Spleen (tissue), 11 donors: Measurements from ENCODE around the gene LRRC75A. TPM values are rescaled to one million over a fixed set of nuclear protein-coding genes. Genes with fewer than 3 reads are reported as not detected.
A peak's percentile ranks its signal among the peaks of the same experiment; 100 is the strongest.

Experiments used
- DNase-seq: peaks from one replicate; pipeline ENCODE4 v3.0.0-alpha.2; 2020
- H3K27ac ChIP-seq, 8 donors: fragments of 200-600 bp; sonication (generic) in 7 of 8; 1 replicate in 4 of 8; 2 replicates in 4 of 8; pipeline versions ENCODE4 v1.5.0 to v1.8.0; 2016 to 2021; ENCODE audit warnings: inconsistent platforms in 4 of 8, mild to moderate bottlenecking in 4 of 8, moderate library complexity in 1 of 8
- H3K27me3 ChIP-seq, 7 donors: fragments of 200-600 bp; sonication (generic) in 6 of 7; replicated peaks in 1 of 7; 1 replicate in 4 of 7; 2 replicates in 3 of 7; pipeline versions ENCODE4 v1.5.0 to v1.8.0; 2016 to 2021; ENCODE audit warnings: inconsistent platforms in 3 of 7, mild to moderate bottlenecking in 1 of 7
- H3K36me3 ChIP-seq, 6 donors: fragments of 200-600 bp; sonication (generic) in 5 of 6; 1 replicate in 4 of 6; 2 replicates in 2 of 6; pipeline versions ENCODE4 v1.5.0 to v1.8.0; 2016 to 2021; ENCODE audit warnings: inconsistent platforms in 2 of 6
- H3K4me1 ChIP-seq, 6 donors: fragments of 200-600 bp; sonication (generic) in 5 of 6; 1 replicate in 3 of 6; 2 replicates in 3 of 6; pipeline versions ENCODE4 v1.5.0 to v1.8.0; 2016 to 2021; ENCODE audit warnings: inconsistent platforms in 3 of 6
- H3K4me3 ChIP-seq, 8 donors: fragments of 200-600 bp; sonication (generic) in 7 of 8; 1 replicate in 4 of 8; 2 replicates in 4 of 8; pipeline versions ENCODE4 v1.5.0 to v1.8.0; 2016 to 2021; ENCODE audit warnings: inconsistent platforms in 4 of 8, mild to moderate bottlenecking in 4 of 8, moderate library complexity in 2 of 8
- H3K9me3 ChIP-seq, 8 donors: fragments of 200-600 bp; sonication (generic) in 7 of 8; 1 replicate in 4 of 8; 2 replicates in 4 of 8; pipeline versions ENCODE4 v1.5.0 to v1.8.0; 2016 to 2021; ENCODE audit warnings: inconsistent platforms in 4 of 8
- POLR2A ChIP-seq, 3 donors: fragments of 450-650 bp; IDR thresholded peaks; one replicate each; pipeline ENCODE4 v1.5.1; 2017; ENCODE audit warnings: antibody characterized with exemption in 3 of 3, mild to moderate bottlenecking in 1 of 3
- POLR2AphosphoS5 ChIP-seq, 3 donors: sonication (generic); formaldehyde crosslinking; IDR thresholded peaks; one replicate each; pipeline ENCODE4 v1.5.1; 2017; ENCODE audit warnings: antibody characterized with exemption in 3 of 3
- WGBS, 5 donors: extraction: QIAGEN DNeasy Blood & Tissue Kit in 3 of 5; methylation state at CpG; one replicate each; pipeline versions ENCODE4 v1.1.5 to v1.1.7; 2013 to 2018; 5-methylcytosine and 5-hydroxymethylcytosine counted together
- intact Hi-C: fragments of 100-400 bp; cut with DNase I; formaldehyde crosslinking; loops from one replicate; pipeline ENCODE4 v1.15.0; 2023; ENCODE audit warnings: low total_unique reads
- polyA plus RNA-seq, 3 donors: library from polyadenylated mRNA; stranded (reverse); fragments of 200-250 nt; gene quantifications; one replicate each; pipeline ENCODE4 v1.2.1, GENCODE V29; 2013
- total RNA-seq, 7 donors: library from RNA; depleted of rRNA in 3 of 7; stranded (reverse); fragments of >200 nt in 3 of 7; fragmentation: NEBNext Ultra II Directional in 4 of 7; extraction: Animal tissue kit (Norgen Biotek cat#: 25700) in 4 of 7; gene quantifications; one replicate each; pipeline versions ENCODE4 v1.1.0 to v1.2.1, GENCODE V29; 2016 to 2021
- TF ChIP-seq, protein P1 (sequence below), 11 experiments: fragments of 200-600 bp in 7 of 11; fragments of 450-650 bp in 4 of 11; sonication (generic) in 4 of 11; IDR thresholded peaks in 8 of 11; conservative IDR thresholded peaks in 3 of 11; 1 replicate in 7 of 11; 2 replicates in 4 of 11; pipeline versions ENCODE4 v1.4.0 to v1.8.0; 2016 to 2021; ENCODE audit warnings: antibody characterized with exemption in 11 of 11, inconsistent platforms in 4 of 11, mild to moderate bottlenecking in 1 of 11
- donor health status: healthy with polysubstance abuse.
- donor health status: DM: no; HTN: no; CAD: no; lungs with moderate emphysema.
- donor health status: DM: no; HTN: no; CAD: no.
- donor health status: Bipolar disorder and iron deficiency.
- donor health status: healthy.
- donor health status: DM: no; HTN: no; CAD: no.
- donor health status: DM: yes; HTN: yes; CAD: no.

LRRC75A gene
- total and polyA plus RNA-seq, 10 donors, result 4.2 to 26.4 (median 19.3) TPM

DNA sequence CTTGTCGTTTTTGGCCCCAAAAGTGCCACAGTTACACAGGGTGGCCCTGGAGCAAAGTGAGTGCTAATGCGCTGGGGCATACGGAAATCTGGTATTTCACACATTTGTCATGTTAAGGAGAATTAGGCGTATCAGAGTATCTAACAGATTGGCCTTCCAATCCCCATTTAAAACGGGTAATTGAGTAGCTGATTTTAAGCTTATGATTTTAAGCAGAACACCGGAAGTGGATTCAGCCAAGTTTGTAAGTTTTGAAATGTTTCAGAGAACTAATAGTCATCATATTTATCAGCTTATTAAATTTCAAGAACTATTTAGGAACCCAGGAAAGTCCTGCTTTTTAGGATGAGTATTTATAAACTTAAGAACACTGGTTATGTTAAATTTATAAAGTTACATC is 19.5 kb downstream of the LRRC75A start:
- DNase-seq, result no peak
- H3K27me3 ChIP-seq, result no peaks in the 10 kb centered on the region
- TF ChIP-seq POLR2AphosphoS5 (IDR thresholded peaks at IDR 0.05), result no peak
- TF ChIP-seq POLR2A (IDR thresholded peaks at IDR 0.05), result no peak
- TF ChIP-seq, protein P1, sequence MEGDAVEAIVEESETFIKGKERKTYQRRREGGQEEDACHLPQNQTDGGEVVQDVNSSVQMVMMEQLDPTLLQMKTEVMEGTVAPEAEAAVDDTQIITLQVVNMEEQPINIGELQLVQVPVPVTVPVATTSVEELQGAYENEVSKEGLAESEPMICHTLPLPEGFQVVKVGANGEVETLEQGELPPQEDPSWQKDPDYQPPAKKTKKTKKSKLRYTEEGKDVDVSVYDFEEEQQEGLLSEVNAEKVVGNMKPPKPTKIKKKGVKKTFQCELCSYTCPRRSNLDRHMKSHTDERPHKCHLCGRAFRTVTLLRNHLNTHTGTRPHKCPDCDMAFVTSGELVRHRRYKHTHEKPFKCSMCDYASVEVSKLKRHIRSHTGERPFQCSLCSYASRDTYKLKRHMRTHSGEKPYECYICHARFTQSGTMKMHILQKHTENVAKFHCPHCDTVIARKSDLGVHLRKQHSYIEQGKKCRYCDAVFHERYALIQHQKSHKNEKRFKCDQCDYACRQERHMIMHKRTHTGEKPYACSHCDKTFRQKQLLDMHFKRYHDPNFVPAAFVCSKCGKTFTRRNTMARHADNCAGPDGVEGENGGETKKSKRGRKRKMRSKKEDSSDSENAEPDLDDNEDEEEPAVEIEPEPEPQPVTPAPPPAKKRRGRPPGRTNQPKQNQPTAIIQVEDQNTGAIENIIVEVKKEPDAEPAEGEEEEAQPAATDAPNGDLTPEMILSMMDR (IDR thresholded peaks at IDR 0.05 in 8 of 11, conservative IDR thresholded peaks at IDR 0.05 in 3 of 11), result no peak
- H3K27ac ChIP-seq, result peak overlapping the region in 2 of 8 donors; percentile 10 to 27
- no peaks in the 10 kb centered on the region for H3K9me3 ChIP-seq
- intact Hi-C loops, result no loop called here
- H3K36me3 ChIP-seq, result no peaks in the 10 kb centered on the region
- WGBS, 5 donors, result 72 to 88% (median 78%) methylated on average over 6 of the region's 6 CpGs
- H3K4me3 ChIP-seq, result no peak overlapping the region
- peaks cover 3 to 70% (median 32%) of the 10 kb centered on the region in 6 donors for H3K4me1 ChIP-seq

DNA sequence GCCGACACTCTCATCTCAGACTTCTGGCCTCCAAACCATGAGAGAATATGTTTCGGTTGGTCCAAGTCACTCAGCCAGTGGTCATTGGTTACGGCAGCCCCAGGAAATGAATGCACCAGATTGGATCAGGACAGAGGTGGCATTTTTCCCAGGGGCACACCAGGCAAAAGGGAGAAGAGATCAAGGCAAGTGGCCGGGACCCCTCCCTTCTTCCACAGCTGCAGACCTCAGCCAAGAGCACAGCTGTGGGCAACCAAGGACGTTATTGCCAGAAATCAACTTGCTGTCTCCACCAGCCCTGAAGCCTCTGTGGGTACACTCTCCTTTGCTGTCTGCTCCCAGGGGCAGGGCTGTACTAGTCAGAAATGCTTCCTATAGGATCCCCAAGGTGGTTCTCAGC is 20.7 kb downstream of the LRRC75A start:
- no peak overlapping the region for H3K4me3 ChIP-seq
- intact Hi-C loops, result no loop called here
- 46 to 80% (median 71%) methylated on average over 4 to 5 of the region's 5 CpGs for WGBS, 5 donors
- peak overlapping the region in 5 of 8 donors; percentile 15 to 81 (median 68) for H3K27ac ChIP-seq
- DNase-seq, result no peak
- no peaks in the 10 kb centered on the region for H3K27me3 ChIP-seq
- H3K9me3 ChIP-seq, result no peaks in the 10 kb centered on the region
- H3K4me1 ChIP-seq, result peaks cover 3 to 73% (median 34%) of the 10 kb centered on the region in 6 donors
- TF ChIP-seq POLR2A (IDR thresholded peaks at IDR 0.05) (no peak), POLR2AphosphoS5 (IDR thresholded peaks at IDR 0.05) (no peak)
- TF ChIP-seq, protein P1 (IDR thresholded peaks at IDR 0.05 in 8 of 11, conservative IDR thresholded peaks at IDR 0.05 in 3 of 11), result no peak
- no peaks in the 10 kb centered on the region for H3K36me3 ChIP-seq

DNA sequence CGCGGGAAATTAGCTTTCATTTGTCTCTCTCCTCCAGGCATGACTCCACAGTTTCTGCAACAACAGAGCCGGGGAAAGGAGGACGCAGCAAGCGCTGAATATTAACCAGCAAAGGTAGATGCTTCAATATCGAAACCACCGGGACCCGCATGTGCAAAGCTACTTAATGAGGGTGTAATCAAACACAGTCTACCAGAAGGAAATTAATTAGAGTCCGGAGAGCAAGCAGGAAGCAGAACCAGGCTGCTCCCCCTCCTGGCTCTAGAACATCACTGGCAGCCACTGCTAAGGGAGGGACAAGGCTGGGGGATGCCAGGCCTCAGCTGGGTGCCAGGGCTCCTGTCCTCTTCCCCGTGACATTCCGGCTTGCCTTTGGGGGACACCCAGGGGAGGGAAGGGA is 21.7 kb downstream of the LRRC75A start:
- Histone ChIP-seq H3K4me3 (no peak overlapping the region), H3K27me3 (no peaks in the 10 kb centered on the region), H3K9me3 (no peaks in the 10 kb centered on the region), H3K4me1 (peaks cover 3 to 82% (median 40%) of the 10 kb centered on the region in 6 donors), H3K36me3 (no peaks in the 10 kb centered on the region), H3K27ac (peak overlapping the region in 7 of 8 donors; percentile 15 to 81 (median 49))
- TF ChIP-seq, protein P1 (IDR thresholded peaks at IDR 0.05 in 8 of 11, conservative IDR thresholded peaks at IDR 0.05 in 3 of 11), result peak in 2 of 11 experiments; percentile 14 to 25
- TF ChIP-seq POLR2A (IDR thresholded peaks at IDR 0.05), result no peak
- TF ChIP-seq POLR2AphosphoS5 (IDR thresholded peaks at IDR 0.05), result peak in 1 of 3 donors; percentile 40
- DNase-seq, result no peak
- intact Hi-C loops, result no loop called here
- WGBS, 5 donors, result 50 to 86% (median 65%) methylated on average over 11 of the region's 11 CpGs

DNA sequence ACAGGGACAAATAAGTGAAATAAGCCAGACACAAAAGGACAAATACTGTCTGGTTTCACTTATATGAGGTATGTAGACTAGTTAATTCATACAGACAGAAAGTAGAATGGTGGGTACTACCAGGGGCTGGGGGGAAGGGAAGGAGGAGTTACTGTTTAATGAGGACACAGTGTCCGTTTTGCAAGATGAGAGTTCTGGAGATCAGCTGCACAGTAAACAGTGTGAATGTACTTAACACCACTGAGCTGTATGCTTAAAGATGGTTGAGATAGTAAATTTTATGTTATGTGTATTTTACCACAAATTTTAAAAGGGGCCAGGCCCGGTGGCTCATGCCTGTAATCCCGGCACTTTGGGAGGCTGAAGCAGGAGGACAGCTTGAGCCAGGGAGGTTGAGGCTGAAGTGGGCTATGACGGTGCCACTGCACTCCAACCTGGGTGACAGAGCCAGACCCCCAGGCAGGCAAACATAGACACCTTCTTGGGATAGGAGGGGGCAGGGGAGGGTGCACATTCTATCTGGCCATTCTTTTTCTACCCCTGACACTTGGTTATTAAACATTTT is 23.5 kb downstream of the LRRC75A start:
- intact Hi-C loops, result no loop called here

More for the DNA sequence above, 23.5 kb downstream of the LRRC75A start:
- WGBS, 5 donors, result 85 to 96% (median 92%) methylated on average over 4 of the region's 4 CpGs
- TF ChIP-seq POLR2A (IDR thresholded peaks at IDR 0.05), result no peak
- no peak for TF ChIP-seq POLR2AphosphoS5 (IDR thresholded peaks at IDR 0.05)
- TF ChIP-seq, protein P1 (IDR thresholded peaks at IDR 0.05 in 8 of 11, conservative IDR thresholded peaks at IDR 0.05 in 3 of 11), result no peak
- peak overlapping the region in 5 of 8 donors; percentile 24 to 81 (median 68) for H3K27ac ChIP-seq
- H3K4me3 ChIP-seq, result no peak overlapping the region
- H3K36me3 ChIP-seq, result no peaks in the 10 kb centered on the region
- DNase-seq, result no peak
- H3K4me1 ChIP-seq, result peaks cover 6 to 91% (median 53%) of the 10 kb centered on the region in 6 donors
- no peaks in the 10 kb centered on the region for H3K27me3 ChIP-seq
- H3K9me3 ChIP-seq, result no peaks in the 10 kb centered on the region
